H9 (cell line): Measurements from ENCODE around the gene ADARB2. TPM values are rescaled to one million over a fixed set of nuclear protein-coding genes. Genes with fewer than 3 reads are reported as not detected.
A peak's percentile ranks its signal among the peaks of the same experiment; 100 is the strongest.

Experiments
- DNase-seq: peaks from one replicate; pipeline ENCODE4 v3.0.0-alpha.2; 2017
- H2AFZ ChIP-seq: one replicate; pipeline ENCODE4 v1.6.1; 2013; ENCODE audit warnings: mild to moderate bottlenecking, low read length, control low read depth, moderate library complexity
- H2AK5ac ChIP-seq: 2 replicates; pipeline ENCODE4 v1.6.1; 2013; ENCODE audit warnings: low read length, control low read depth, mixed read lengths; ENCODE audit not compliant: insufficient read length
- H2BK120ac ChIP-seq: one replicate; pipeline ENCODE4 v1.6.1; 2013; ENCODE audit warnings: low read depth, mild to moderate bottlenecking, low read length, control low read depth, inconsistent platforms; ENCODE audit not compliant: poor library complexity, severe bottlenecking
- H2BK12ac ChIP-seq: 2 replicates; pipeline ENCODE4 v1.6.1; 2013; ENCODE audit warnings: low read length, control low read depth, mixed read lengths, low read depth; ENCODE audit not compliant: insufficient read length
- H2BK15ac ChIP-seq: 2 replicates; pipeline ENCODE4 v1.6.1; 2013; ENCODE audit warnings: low read depth, low read length, control low read depth
- H2BK20ac ChIP-seq: one replicate; pipeline ENCODE4 v1.6.1; 2013; ENCODE audit warnings: low read depth, mild to moderate bottlenecking, low read length, control low read depth, inconsistent platforms; ENCODE audit not compliant: poor library complexity, severe bottlenecking
- H2BK5ac ChIP-seq: 2 replicates; pipeline ENCODE4 v1.6.1; 2013; ENCODE audit warnings: low read length, control low read depth, mixed read lengths; ENCODE audit not compliant: insufficient read length
- H3K14ac ChIP-seq: 2 replicates; pipeline ENCODE4 v1.6.1; 2013; ENCODE audit warnings: low read length, control low read depth; ENCODE audit not compliant: insufficient read depth
- H3K18ac ChIP-seq: 2 replicates; pipeline ENCODE4 v1.6.1; 2013; ENCODE audit warnings: low read depth, mild to moderate bottlenecking, mixed read lengths, low read length, control low read depth; ENCODE audit not compliant: insufficient read length
- H3K23ac ChIP-seq: 2 replicates; pipeline ENCODE4 v1.6.1; 2013; ENCODE audit warnings: low read length, control low read depth, mixed read lengths, low read depth; ENCODE audit not compliant: insufficient read length
- H3K23me2 ChIP-seq: 2 replicates; pipeline ENCODE4 v1.6.1; 2013; ENCODE audit warnings: low read depth, mild to moderate bottlenecking, mixed read lengths, low read length, control low read depth; ENCODE audit not compliant: insufficient read length, poor library complexity, severe bottlenecking
- H3K27ac ChIP-seq: 2 replicates; pipeline ENCODE4 v1.5.1; 2013; ENCODE audit warnings: low read length, control low read depth, mixed read lengths, low read depth; ENCODE audit not compliant: insufficient read length
- H3K27me3 ChIP-seq: 2 replicates; pipeline ENCODE4 v1.6.1; 2013; ENCODE audit warnings: low read length, control low read depth, inconsistent platforms; ENCODE audit not compliant: insufficient read depth
- H3K4ac ChIP-seq: 2 replicates; pipeline ENCODE4 v1.6.1; 2013; ENCODE audit warnings: low read depth, mild to moderate bottlenecking, control low read depth, inconsistent platforms, low read length, moderate library complexity
- H3K4me1 ChIP-seq: 2 replicates; pipeline ENCODE4 v1.6.1; 2013; ENCODE audit warnings: low read length, control low read depth, inconsistent platforms; ENCODE audit not compliant: insufficient read depth
- H3K4me2 ChIP-seq: 2 replicates; pipeline ENCODE4 v1.6.1; 2013; ENCODE audit warnings: low read length, control low read depth, mixed read lengths; ENCODE audit not compliant: insufficient read length, insufficient read depth
- H3K56ac ChIP-seq: 2 replicates; pipeline ENCODE4 v1.6.1; 2013; ENCODE audit warnings: low read depth, mild to moderate bottlenecking, mixed read lengths, low read length, control low read depth; ENCODE audit not compliant: insufficient read length
- H3K79me1 ChIP-seq: 2 replicates; pipeline ENCODE4 v1.6.1; 2013; ENCODE audit warnings: low read depth, mild to moderate bottlenecking, moderate library complexity, low read length, control low read depth, inconsistent platforms; ENCODE audit not compliant: insufficient read depth, poor library complexity, severe bottlenecking
- H3K79me2 ChIP-seq: 2 replicates; pipeline ENCODE4 v1.6.1; 2013; ENCODE audit warnings: low read length, control low read depth, inconsistent platforms; ENCODE audit not compliant: insufficient read depth
- H3K9ac ChIP-seq: 2 replicates; pipeline ENCODE4 v1.6.1; 2013; ENCODE audit warnings: low read length, control low read depth, mixed read lengths; ENCODE audit not compliant: insufficient read length; ENCODE audit errors: extremely low read depth
- H3K9me3 ChIP-seq: one replicate; pipeline ENCODE4 v1.6.1; 2013; ENCODE audit warnings: low read depth, low read length, inconsistent platforms; ENCODE audit not compliant: control insufficient read depth
- H3T11ph ChIP-seq: one replicate; pipeline ENCODE4 v1.6.1; 2013; ENCODE audit warnings: mild to moderate bottlenecking, low read length, control low read depth, inconsistent platforms
- H4K20me1 ChIP-seq: one replicate; pipeline ENCODE4 v1.6.1; 2013; ENCODE audit not compliant: control insufficient read depth, insufficient read length, insufficient read depth
- H4K5ac ChIP-seq: 2 replicates; pipeline ENCODE4 v1.6.1; 2013; ENCODE audit warnings: low read depth, mild to moderate bottlenecking, mixed read lengths, low read length, control low read depth; ENCODE audit not compliant: insufficient read length
- H4K8ac ChIP-seq: replicated peaks from 2 replicates; pipeline ENCODE4 v1.6.1; 2013; ENCODE audit warnings: low read length, control low read depth, mixed read lengths, low read depth; ENCODE audit not compliant: insufficient read length
- H4K91ac ChIP-seq: 2 replicates; pipeline ENCODE4 v1.6.1; 2013; ENCODE audit warnings: low read depth, mild to moderate bottlenecking, moderate library complexity, mixed read lengths, low read length, control low read depth; ENCODE audit not compliant: insufficient read length
- H3K27ac Mint-ChIP-seq, 3 experiments: 2 replicates in 2 of 3; 3 replicates in 1 of 3; pipeline ENCODE4 v1.8.0; 2020 to 2021; ENCODE audit warnings: mixed read lengths in 3 of 3, mild to moderate bottlenecking in 1 of 3, moderate library complexity in 1 of 3
- H3K27me3 Mint-ChIP-seq: 2 replicates; pipeline ENCODE4 v1.8.0; 2021; ENCODE audit warnings: low read depth, mild to moderate bottlenecking, moderate library complexity, mixed read lengths
- H3K36me3 Mint-ChIP-seq, 3 experiments: 2 replicates in 2 of 3; 3 replicates in 1 of 3; pipeline ENCODE4 v1.8.0; 2020 to 2021; ENCODE audit warnings: low read depth in 3 of 3, mixed read lengths in 3 of 3; ENCODE audit not compliant: insufficient read depth in 1 of 3
- H3K4me1 Mint-ChIP-seq, 2 experiments: 2 replicates each; pipeline ENCODE4 v1.8.0; 2020; ENCODE audit warnings: mixed read lengths in 2 of 2
- H3K4me3 Mint-ChIP-seq, 2 experiments: 2 replicates in 1 of 2; 3 replicates in 1 of 2; pipeline ENCODE4 v1.8.0; 2020 to 2021; ENCODE audit warnings: mild to moderate bottlenecking in 2 of 2, mixed read lengths in 2 of 2, moderate library complexity in 1 of 2
- H3K9me3 Mint-ChIP-seq, 2 experiments: 2 replicates in 1 of 2; 3 replicates in 1 of 2; pipeline ENCODE4 v1.8.0; 2020; ENCODE audit warnings: mild to moderate bottlenecking in 2 of 2, mixed read lengths in 2 of 2, moderate library complexity in 1 of 2
- CTCF ChIP-seq: fragments of 200-600 bp; sonication (generic); conservative IDR thresholded peaks from 3 replicates; pipeline ENCODE4 v1.8.0; 2021; ENCODE audit warnings: antibody characterized with exemption, mild to moderate bottlenecking
- WGBS: extraction: QIAGEN DNeasy Blood & Tissue Kit; methylation state at CpG from one replicate; pipeline ENCODE4 v1.1.7; 2013; ENCODE audit warnings: missing lambda C conversion rate, low lambda C conversion rate, mixed read lengths; ENCODE audit not compliant: insufficient read length; ENCODE audit errors: extremely low coverage; 5-methylcytosine and 5-hydroxymethylcytosine counted together
- total RNA-seq: library from RNA; stranded (reverse); gene quantifications from 2 replicates; pipeline ENCODE4 v1.2.1, GENCODE V29; 2021

The ADARB2 gene
- total RNA-seq, 1 experiment from 2014 or later, result 0.87 TPM

GRCh38 chr10:1736972-1737221 is 428 bp downstream of the ADARB2 start:
- Histone ChIP-seq H3K27me3 (peaks cover 15% of the 10 kb centered on the region), H3K27ac (no peak overlapping the region), H3K56ac (no peak overlapping the region), H4K8ac (no peak overlapping the region), H3K23ac (no peak overlapping the region), H4K5ac (no peak overlapping the region), H3K23me2 (peaks cover 19% of the 10 kb centered on the region), H3K4ac (no peak overlapping the region), H2BK20ac (no peak overlapping the region), H2BK120ac (no peak overlapping the region), H3K18ac (no peak overlapping the region), H3K79me2 (no peaks in the 10 kb centered on the region), H3K14ac (0 out of 2 replicates have a peak overlapping the region, but pooled peaks have one; percentile 45), H2BK5ac (no peak overlapping the region), H3T11ph (no peak overlapping the region), H3K9ac (no peak overlapping the region), H2AFZ (no peak overlapping the region), H2BK15ac (no peak overlapping the region), H3K9me3 (no peaks in the 10 kb centered on the region), H4K91ac (no peak overlapping the region), H3K79me1 (no peaks in the 10 kb centered on the region), H2AK5ac (no peak overlapping the region), H2BK12ac (no peak overlapping the region), H4K20me1 (no peaks in the 10 kb centered on the region), H3K4me2 (peak overlapping the region; percentile 89), H3K4me1 (no peaks in the 10 kb centered on the region)
- Mint-ChIP-seq H3K27ac (no peak overlapping the region), H3K36me3 (no peaks in the 10 kb centered on the region), H3K4me1 (peaks cover 14 to 18% of the 10 kb centered on the region in 2 experiments), H3K9me3 (no peaks in the 10 kb centered on the region), H3K4me3 (peak overlapping the region; percentile 71 to 87), H3K27me3 (peaks cover 78% of the 10 kb centered on the region)
- no peak for DNase-seq
- TF ChIP-seq CTCF, result no peak
- WGBS, result no CpG with 5 or more reads among the region's 17 CpGs
